HepG2 (cell line): ENCODE data around the gene TM4SF20. TPM values are rescaled to one million over a fixed set of nuclear protein-coding genes. Genes with fewer than 3 reads are reported as not detected.

ENCODE experiments used
- BORCS8-MEF2B ChIP-seq: sonication (generic); formaldehyde crosslinking; IDR thresholded peaks from 2 replicates; pipeline ENCODE4 v1.8.0; 2022; ENCODE audit warnings: mild to moderate bottlenecking, missing genetic modification reagents
- CCDC6 ChIP-seq: sonication (generic); formaldehyde crosslinking; IDR thresholded peaks from 2 replicates; pipeline ENCODE4 v1.8.1; 2022; ENCODE audit warnings: mild to moderate bottlenecking, missing genetic modification reagents, moderate library complexity
- FOXP1 ChIP-seq, 2 experiments: fragments of 450-650 bp in 1 of 2; IDR thresholded peaks; 2 replicates each; pipeline ENCODE4 v1.6.1; 2017 to 2018; ENCODE audit warnings: antibody characterized with exemption in 1 of 2
- HNF1B ChIP-seq: sonication (generic); formaldehyde crosslinking; IDR thresholded peaks from 2 replicates; pipeline ENCODE4 v1.5.1; 2020; ENCODE audit warnings: mild to moderate bottlenecking, moderate library complexity, missing genetic modification reagents
- KLF16 ChIP-seq, 2 experiments: sonication (generic) in 1 of 2; formaldehyde crosslinking in 1 of 2; IDR thresholded peaks; 2 replicates each; pipeline versions ENCODE4 v1.6.1 to v1.8.0; 2016 to 2023; ENCODE audit warnings: missing genetic modification reagents in 2 of 2, missing compliant biosample characterization in 1 of 2
- MAF1 ChIP-seq: sonication (generic); formaldehyde crosslinking; IDR thresholded peaks from 2 replicates; pipeline ENCODE4 v1.5.0; 2020; ENCODE audit warnings: missing genetic modification reagents, borderline replicate concordance
- MTF2 ChIP-seq: sonication (generic); formaldehyde crosslinking; IDR thresholded peaks from 2 replicates; pipeline ENCODE4 v1.5.0; 2020; ENCODE audit warnings: missing genetic modification reagents, borderline replicate concordance
- MXI1 ChIP-seq: IDR thresholded peaks from 3 replicates; pipeline ENCODE4 v1.6.1; 2012; ENCODE audit warnings: low read depth, low read length, inconsistent platforms, borderline replicate concordance
- PBX3 ChIP-seq: sonication (generic); formaldehyde crosslinking; IDR thresholded peaks from 2 replicates; pipeline ENCODE4 v1.8.1; 2023; ENCODE audit warnings: missing genetic modification reagents, inconsistent platforms, borderline replicate concordance
- POGZ ChIP-seq: sonication (generic); formaldehyde crosslinking; IDR thresholded peaks from 2 replicates; pipeline ENCODE4 v1.4.0; 2020; ENCODE audit warnings: mild to moderate bottlenecking, missing genetic modification reagents
- RXRA ChIP-seq: sonication (generic); formaldehyde crosslinking; IDR thresholded peaks from 2 replicates; pipeline ENCODE4 v1.5.1; 2020; ENCODE audit warnings: missing genetic modification reagents
- SALL1 ChIP-seq: sonication (generic); formaldehyde crosslinking; IDR thresholded peaks from 2 replicates; pipeline ENCODE4 v1.8.0; 2022; ENCODE audit warnings: mild to moderate bottlenecking, missing genetic modification reagents
- SALL2 ChIP-seq: sonication (generic); formaldehyde crosslinking; IDR thresholded peaks from 2 replicates; pipeline ENCODE4 v1.8.1; 2023; ENCODE audit warnings: mild to moderate bottlenecking, missing genetic modification reagents, inconsistent platforms
- ZBTB43 ChIP-seq: sonication (generic); formaldehyde crosslinking; conservative IDR thresholded peaks from 2 replicates; pipeline ENCODE4 v1.4.0; 2020; ENCODE audit warnings: missing genetic modification reagents
- ZIK1 ChIP-seq: sonication (generic); formaldehyde crosslinking; IDR thresholded peaks from 2 replicates; pipeline ENCODE4 v1.5.0; 2020; ENCODE audit warnings: mild to moderate bottlenecking, low read depth, missing genetic modification reagents, borderline replicate concordance
- ZNF317 ChIP-seq: sonication (generic); formaldehyde crosslinking; IDR thresholded peaks from 2 replicates; pipeline ENCODE4 v1.5.0; 2020; ENCODE audit warnings: mild to moderate bottlenecking, missing genetic modification reagents
- ZNF34 ChIP-seq: sonication (generic); formaldehyde crosslinking; IDR thresholded peaks from 2 replicates; pipeline ENCODE4 v1.4.0; 2020; ENCODE audit warnings: mild to moderate bottlenecking, missing genetic modification reagents, borderline replicate concordance
- ZNF597 ChIP-seq: sonication (generic); formaldehyde crosslinking; IDR thresholded peaks from 2 replicates; pipeline ENCODE4 v1.5.0; 2020; ENCODE audit warnings: missing genetic modification reagents
- ZNF598 ChIP-seq: sonication (generic); formaldehyde crosslinking; IDR thresholded peaks from 2 replicates; pipeline ENCODE4 v1.5.1; 2020; ENCODE audit warnings: mild to moderate bottlenecking, missing genetic modification reagents, borderline replicate concordance
- ZNF614 ChIP-seq: IDR thresholded peaks from 2 replicates; pipeline ENCODE4 v1.6.1; 2018; ENCODE audit warnings: missing biosample characterization, missing genetic modification reagents, inconsistent platforms, borderline replicate concordance
- ZNF672 ChIP-seq: sonication (generic); formaldehyde crosslinking; IDR thresholded peaks from 2 replicates; pipeline ENCODE4 v1.8.1; 2022; ENCODE audit warnings: missing genetic modification reagents
- polyA plus RNA-seq, 8 experiments: library from polyadenylated mRNA; depleted of rRNA in 3 of 8; stranded (reverse) in 7 of 8; unstranded in 1 of 8; fragments of >200 nt; fragmentation: Illumina TruSeq in 4 of 8; extraction: Trizol in 4 of 8; gene quantifications; 2 replicates each; pipeline versions ENCODE4 v1.2.1 to v1.2.3, GENCODE V29; 2011 to 2016; ENCODE audit warnings: low read depth in 4 of 8, missing spikeins in 1 of 8, mixed read lengths in 1 of 8; ENCODE audit not compliant: insufficient read depth in 1 of 8
- total RNA-seq, 5 experiments: library from RNA; depleted of rRNA; stranded (reverse); fragments of >200 nt; fragmentation: Illumina TruSeq; extraction: Trizol; gene quantifications; 2 replicates each; pipeline ENCODE4 v1.2.3, GENCODE V29; 2016; ENCODE audit warnings: low read depth in 1 of 5

TM4SF20 gene
- total and polyA plus RNA-seq, 2 of the 13 experiments (the other 11 are each of a cell fraction or from before 2014, with no cell fraction given) = not detected

- 0 out of 2 replicates have a peak, but pooled peaks have one; percentile 52 for TF ChIP-seq ZBTB43 (CRISPR knock-in tag)
- no peak for TF ChIP-seq MTF2 (CRISPR knock-in tag)
- TF ChIP-seq ZNF597 (CRISPR knock-in tag) = no peak
- peak; percentile 70; the same call in 1 of the 2 replicates for TF ChIP-seq ZNF317 (CRISPR knock-in tag)
- TF ChIP-seq FOXP1 (IDR thresholded peaks at IDR 0.05) = no peak
- TF ChIP-seq FOXP1 (CRISPR knock-in tag; IDR thresholded peaks at IDR 0.05) = peak; percentile 41; the same call in 1 of the 2 replicates
- TF ChIP-seq HNF1B (CRISPR knock-in tag) = peak; percentile 92
- no peak; the same call in 1 of the 2 replicates for TF ChIP-seq ZNF598
- TF ChIP-seq ZNF614 (CRISPR knock-in tag) = peak; percentile 66
- TF ChIP-seq ZNF34 (CRISPR knock-in tag) = no peak
- no peak for TF ChIP-seq ZNF672 (CRISPR knock-in tag)
- TF ChIP-seq CCDC6 (CRISPR knock-in tag) = no peak
- TF ChIP-seq POGZ (CRISPR knock-in tag) = peak; percentile 82
- 0 out of 2 replicates have a peak, but pooled peaks have one; percentile 29 for TF ChIP-seq SALL2
- TF ChIP-seq BORCS8-MEF2B (CRISPR knock-in tag) = 0 out of 2 replicates have a peak, but pooled peaks have one; percentile 24
- TF ChIP-seq ZIK1 (CRISPR knock-in tag) = no peak
- TF ChIP-seq KLF16 (CRISPR knock-in tag; IDR thresholded peaks at IDR 0.05) = peak in 1 of 2 experiments; percentile 75; a peak in 2 of 4 replicates
- peak; percentile 81 for TF ChIP-seq SALL1 (CRISPR knock-in tag)
- peak; percentile 30; the same call in 1 of the 2 replicates for TF ChIP-seq RXRA (CRISPR knock-in tag)
- no peak; the same call in 2 of the 3 replicates for TF ChIP-seq MXI1
- no peak for TF ChIP-seq PBX3 (CRISPR knock-in tag)
- no peak for TF ChIP-seq MAF1
These were observed 27.3 kb upstream of the TM4SF20 start (continued) for GRCh38 chr2:227406177-227407031.
